Activated CD4-positive, alpha-beta T cell treated with anti-CD3 and anti-CD28 coated beads, Interleukin-2, amount 10 ng/mL, durations not matched to agents 7 days and 5 days (primary cell): ENCODE results near the gene MICAL2. TPM values are rescaled to one million over a fixed set of nuclear protein-coding genes. Genes with fewer than 3 reads are reported as not detected.

Source experiments
- CTCF ChIA-PET: fragments of 350-600 bp; sonication (Branson Sonifier 250); formaldehyde crosslinking; loops from one replicate; lab custom pipeline; 2021; ENCODE audit warnings: antibody characterized with exemption; lab: Charles Lee
- POLR2A ChIA-PET: fragments of 350-600 bp; sonication (Branson Sonifier 250); formaldehyde crosslinking; loops from one replicate; lab custom pipeline; 2021; ENCODE audit warnings: antibody characterized with exemption; lab: Charles Lee
- DNase-seq: peaks from one replicate; pipeline ENCODE4 v3.0.0-alpha.2; 2020
- H3K27ac Mint-ChIP-seq: one replicate; pipeline ENCODE4 v1.8.0; 2021; ENCODE audit warnings: mild to moderate bottlenecking, moderate library complexity, mixed read lengths
- H3K27me3 Mint-ChIP-seq: one replicate; pipeline ENCODE4 v1.8.0; 2021; ENCODE audit warnings: mixed read lengths
- H3K36me3 Mint-ChIP-seq: one replicate; pipeline ENCODE4 v1.8.0; 2021; ENCODE audit warnings: low read depth, mixed read lengths
- H3K4me1 Mint-ChIP-seq: one replicate; pipeline ENCODE4 v1.8.0; 2021; ENCODE audit warnings: mixed read lengths
- H3K4me3 Mint-ChIP-seq: one replicate; pipeline ENCODE4 v1.8.0; 2021; ENCODE audit warnings: mild to moderate bottlenecking, moderate library complexity, mixed read lengths
- H3K9me3 Mint-ChIP-seq: one replicate; pipeline ENCODE4 v1.8.0; 2021; ENCODE audit warnings: mixed read lengths
- microRNA-seq: library from miRNA; unstranded; fragments of <30 nt; microRNA quantifications from one replicate; pipeline ENCODE4 v1.2.0, GENCODE V29; 2021; ENCODE audit warnings: borderline microRNAs expressed, borderline replicate concordance
- total RNA-seq, 2 experiments: library from RNA; stranded (reverse); gene quantifications; one replicate each; pipeline ENCODE4 v1.2.3, GENCODE V29; 2021

MICAL2 gene
- total RNA-seq, 2 experiments from 2014 or later = 45.5 to 47.3 TPM

DNA sequence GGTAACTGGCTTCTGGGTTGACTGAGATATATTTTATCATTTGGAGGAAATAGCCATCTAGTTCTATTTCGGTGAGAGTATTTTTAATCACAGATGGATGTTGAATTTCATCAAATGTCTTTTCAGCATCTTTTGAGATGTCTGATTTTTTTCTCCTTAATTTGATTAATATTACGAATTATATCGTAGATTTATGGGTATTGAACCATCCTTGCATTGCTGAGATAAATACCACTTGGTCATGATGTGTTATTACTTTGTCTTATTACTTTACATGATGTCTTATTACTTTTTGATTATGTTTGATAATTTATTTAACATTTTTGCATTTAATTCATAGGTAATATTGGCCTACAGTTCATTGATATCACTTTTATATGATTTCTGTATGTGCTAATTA lies 188.2 kb downstream of the MICAL2 start:
- peaks cover 16% of the 10 kb centered on the region for H3K9me3 Mint-ChIP-seq
- H3K36me3 Mint-ChIP-seq = no peaks in the 10 kb centered on the region
- no peaks in the 10 kb centered on the region for H3K27me3 Mint-ChIP-seq
- no peak for DNase-seq
- POLR2A ChIA-PET = interaction anchor here (0.7 kb wide), 1 partner anchor 51 kb away, joined by 3 read pairs; no protein-coding TSS in a partner anchor
- CTCF ChIA-PET = no interaction called here
- H3K27ac Mint-ChIP-seq = no peak overlapping the region
- H3K4me3 Mint-ChIP-seq = no peak overlapping the region
- H3K4me1 Mint-ChIP-seq = no peaks in the 10 kb centered on the region

DNA sequence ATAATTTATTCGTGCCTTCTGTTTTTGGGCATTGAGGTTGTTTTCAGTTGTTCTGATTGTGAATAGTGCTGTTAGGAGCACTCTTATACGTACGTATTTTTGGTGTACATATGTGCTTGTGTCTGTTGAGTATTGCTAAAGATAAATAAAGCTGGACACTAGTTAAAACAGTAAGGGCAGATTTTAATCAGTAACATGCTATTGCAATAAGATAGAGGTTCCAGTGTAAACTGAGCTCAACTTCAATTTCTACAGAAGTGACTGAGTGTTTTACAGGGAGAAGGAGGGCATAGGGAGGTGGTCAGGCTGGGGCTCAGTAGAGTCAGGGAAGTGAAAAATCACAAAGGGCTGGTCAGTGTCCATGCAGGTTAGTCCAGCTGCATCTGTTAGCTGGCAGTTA lies 191.0 kb downstream of the MICAL2 start:
- H3K36me3 Mint-ChIP-seq = no peaks in the 10 kb centered on the region
- DNase-seq = no peak
- no peaks in the 10 kb centered on the region for H3K27me3 Mint-ChIP-seq
- POLR2A ChIA-PET = no interaction called here
- peaks cover 16% of the 10 kb centered on the region for H3K9me3 Mint-ChIP-seq
- H3K27ac Mint-ChIP-seq = no peak overlapping the region
- no peak overlapping the region for H3K4me3 Mint-ChIP-seq
- CTCF ChIA-PET = interaction anchor here (1.2 to 1.5 kb wide), 2 partner anchors 8 to 10 kb away, joined by 3 to 6 read pairs; no protein-coding TSS in a partner anchor
- no peaks in the 10 kb centered on the region for H3K4me1 Mint-ChIP-seq

DNA sequence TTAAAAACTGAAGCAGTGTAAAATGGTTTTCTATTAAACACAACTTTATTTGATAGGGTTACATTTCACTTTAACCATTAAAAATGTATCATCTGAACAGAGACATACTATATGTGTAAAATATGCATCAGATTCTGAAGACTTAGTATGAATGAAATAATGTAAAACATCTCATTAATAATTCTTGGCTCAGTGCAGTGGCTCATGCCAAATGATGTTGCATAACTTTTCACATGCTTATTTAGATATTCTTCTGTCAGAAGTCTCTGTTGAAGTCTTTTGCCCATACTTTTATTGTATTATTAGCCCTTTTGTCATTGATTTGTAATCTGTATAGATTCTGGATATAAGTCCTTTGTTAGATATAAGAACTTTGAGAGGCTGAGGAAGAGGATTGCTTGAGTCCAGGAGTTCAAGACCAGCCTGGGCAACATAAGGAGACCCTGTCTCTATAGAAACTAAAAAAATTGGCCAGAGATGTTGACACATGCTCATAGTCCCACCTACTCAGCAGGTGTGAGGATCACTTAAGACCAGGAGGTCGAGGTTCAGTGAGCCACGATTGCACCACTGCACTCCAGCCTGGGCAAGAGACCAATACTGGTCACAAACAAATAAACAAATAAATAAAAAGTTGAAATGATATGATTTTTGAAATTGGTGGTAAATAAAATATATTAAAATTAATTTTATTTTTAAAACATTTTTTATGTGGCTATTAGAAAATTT lies 193.2 kb downstream of the MICAL2 start:
- peaks cover 6% of the 10 kb centered on the region for H3K27me3 Mint-ChIP-seq
- DNase-seq = no peak
- H3K27ac Mint-ChIP-seq = no peak overlapping the region
- H3K4me1 Mint-ChIP-seq = no peaks in the 10 kb centered on the region
- H3K4me3 Mint-ChIP-seq = no peak overlapping the region
- ChIA-PET POLR2A (interaction anchor here (0.6 kb wide), 1 partner anchor 442 kb away, joined by 3 read pairs; no protein-coding TSS in a partner anchor), CTCF (no interaction called here)
- peaks cover 9% of the 10 kb centered on the region for H3K9me3 Mint-ChIP-seq
- H3K36me3 Mint-ChIP-seq = no peaks in the 10 kb centered on the region

DNA sequence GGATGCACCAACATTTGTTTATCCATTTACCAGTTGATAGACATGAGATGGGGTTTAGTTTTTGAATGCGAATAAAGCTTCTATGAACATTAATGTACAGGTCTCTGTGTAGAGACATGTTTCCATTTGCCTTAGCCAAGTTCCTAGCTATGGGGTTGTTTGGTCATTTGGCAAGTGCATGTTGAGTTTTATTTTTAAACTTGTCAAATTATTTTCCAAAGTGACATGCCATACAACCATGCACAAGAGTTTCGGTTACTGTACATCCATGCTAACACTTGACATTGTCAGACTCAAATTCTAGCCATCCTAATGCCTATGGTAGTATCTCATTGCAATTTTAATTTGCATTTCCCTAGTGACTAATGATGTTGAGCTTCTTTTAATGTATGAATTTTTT lies 196.4 kb downstream of the MICAL2 start:
- Mint-ChIP-seq H3K36me3 (no peaks in the 10 kb centered on the region), H3K27me3 (peaks cover 21% of the 10 kb centered on the region), H3K4me1 (no peaks in the 10 kb centered on the region), H3K9me3 (no peaks in the 10 kb centered on the region), H3K27ac (no peak overlapping the region), H3K4me3 (no peak overlapping the region)
- ChIA-PET POLR2A (no interaction called here), CTCF (no interaction called here)
- DNase-seq = no peak

DNA sequence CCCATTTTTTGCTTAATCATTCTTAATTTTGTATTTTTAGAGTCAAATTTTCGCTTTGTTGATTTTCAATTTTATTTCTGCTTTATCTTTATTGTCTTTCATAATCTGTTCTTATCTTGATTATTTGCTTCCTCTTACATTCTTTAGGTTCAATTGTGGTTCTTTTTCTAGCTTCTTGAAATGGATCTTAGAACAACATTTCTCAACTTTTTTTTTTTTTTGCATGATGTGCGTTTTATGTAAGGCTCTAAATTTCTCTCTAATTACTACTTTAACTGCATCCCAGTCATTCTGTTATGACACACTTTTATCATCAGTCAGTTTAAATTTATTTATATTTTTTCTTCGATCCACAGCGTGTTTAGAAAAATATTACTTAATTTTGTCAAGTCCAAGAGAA lies 201.7 kb downstream of the MICAL2 start:
- POLR2A ChIA-PET = interaction anchor here (0.6 kb wide), 1 partner anchor 577 kb away, joined by 3 read pairs; no protein-coding TSS in a partner anchor
- H3K36me3 Mint-ChIP-seq = no peaks in the 10 kb centered on the region
- CTCF ChIA-PET = interaction anchor here (0.6 kb wide), 1 partner anchor 17 kb away, joined by 5 read pairs; no protein-coding TSS in a partner anchor
- H3K4me1 Mint-ChIP-seq = no peaks in the 10 kb centered on the region
- peaks cover 11% of the 10 kb centered on the region for H3K9me3 Mint-ChIP-seq
- H3K27ac Mint-ChIP-seq = no peak overlapping the region
- H3K4me3 Mint-ChIP-seq = no peak overlapping the region
- peaks cover 19% of the 10 kb centered on the region for H3K27me3 Mint-ChIP-seq
- DNase-seq = no peak

Small RNA genes within 50 kb of the gene (microRNA-seq; reads per million reads assigned to microRNA genes)
- 0.63 reads per million for gene MIR6124

Other genes starting within 250 kb of the MICAL2 start
- gene DKK3, start 102.0 kb upstream of the MICAL2 start, total RNA-seq = not detected